Measurements from ENCODE around the gene CES5A. TPM values are rescaled to one million over a fixed set of nuclear protein-coding genes. Genes with fewer than 3 reads are reported as not detected.

Gene CES5A
- total and polyA plus RNA-seq, 2 of the 8 experiments (the other 6 are each of a cell fraction or from before 2014, with no cell fraction given), result not detected

DNA sequence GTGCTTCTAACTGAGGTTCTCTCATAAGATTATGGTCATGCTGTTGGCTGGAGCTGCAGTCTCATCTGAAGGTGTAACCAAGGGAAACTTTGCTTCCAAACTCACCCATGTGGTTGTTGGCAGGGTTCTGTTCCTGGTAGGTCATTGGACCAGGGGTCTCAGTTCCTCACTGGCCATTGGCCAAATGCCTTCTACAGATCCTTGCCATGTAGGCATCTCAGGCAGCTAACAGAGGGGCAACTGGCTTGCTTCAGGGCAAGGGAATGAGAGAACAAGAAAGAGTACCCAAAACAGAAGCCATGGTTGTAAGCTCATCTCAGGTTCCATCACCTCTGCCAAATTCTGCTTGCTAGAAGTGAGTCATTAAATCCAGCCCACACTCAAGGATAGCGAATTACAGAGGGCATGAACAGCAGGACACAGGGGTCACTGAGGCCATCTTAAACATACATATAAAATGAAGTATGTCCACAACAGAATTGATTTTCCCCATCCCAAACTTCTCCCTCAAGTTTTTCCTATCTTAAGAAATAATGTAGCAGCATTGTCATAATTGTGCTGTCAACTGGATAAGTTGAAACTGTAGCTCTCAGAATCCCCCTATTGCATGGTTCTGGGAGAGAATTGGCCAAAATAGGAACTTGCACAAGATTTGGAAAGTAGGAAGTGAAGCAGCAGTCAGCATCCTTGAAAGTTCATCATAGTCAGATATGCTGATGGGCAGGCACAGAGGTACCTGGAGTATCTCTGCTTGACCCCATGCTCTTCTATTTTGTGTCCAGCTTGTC, 42.4 kb upstream of the CES5A start (continued):
- TF ChIP-seq KDM4A (IDR thresholded peaks at IDR 0.05; ENCODE audit: low read depth, low read length, severe bottlenecking), result no peak
- TF ChIP-seq JUN (IDR thresholded peaks at IDR 0.05; ENCODE audit: low read depth, low read length), result no peak
- TF ChIP-seq ASH2L (IDR thresholded peaks at IDR 0.05; ENCODE audit: low read length), result no peak
- no peak for TF ChIP-seq SIRT6 (IDR thresholded peaks at IDR 0.05; ENCODE audit: low read length)
- TF ChIP-seq YY1 (IDR thresholded peaks at IDR 0.05; ENCODE audit: low read depth, low read length), result no peak
- no peak for TF ChIP-seq RBBP5 (IDR thresholded peaks at IDR 0.05; ENCODE audit: borderline replicate concordance, low read depth, low read length)
- TF ChIP-seq, protein P1, sequence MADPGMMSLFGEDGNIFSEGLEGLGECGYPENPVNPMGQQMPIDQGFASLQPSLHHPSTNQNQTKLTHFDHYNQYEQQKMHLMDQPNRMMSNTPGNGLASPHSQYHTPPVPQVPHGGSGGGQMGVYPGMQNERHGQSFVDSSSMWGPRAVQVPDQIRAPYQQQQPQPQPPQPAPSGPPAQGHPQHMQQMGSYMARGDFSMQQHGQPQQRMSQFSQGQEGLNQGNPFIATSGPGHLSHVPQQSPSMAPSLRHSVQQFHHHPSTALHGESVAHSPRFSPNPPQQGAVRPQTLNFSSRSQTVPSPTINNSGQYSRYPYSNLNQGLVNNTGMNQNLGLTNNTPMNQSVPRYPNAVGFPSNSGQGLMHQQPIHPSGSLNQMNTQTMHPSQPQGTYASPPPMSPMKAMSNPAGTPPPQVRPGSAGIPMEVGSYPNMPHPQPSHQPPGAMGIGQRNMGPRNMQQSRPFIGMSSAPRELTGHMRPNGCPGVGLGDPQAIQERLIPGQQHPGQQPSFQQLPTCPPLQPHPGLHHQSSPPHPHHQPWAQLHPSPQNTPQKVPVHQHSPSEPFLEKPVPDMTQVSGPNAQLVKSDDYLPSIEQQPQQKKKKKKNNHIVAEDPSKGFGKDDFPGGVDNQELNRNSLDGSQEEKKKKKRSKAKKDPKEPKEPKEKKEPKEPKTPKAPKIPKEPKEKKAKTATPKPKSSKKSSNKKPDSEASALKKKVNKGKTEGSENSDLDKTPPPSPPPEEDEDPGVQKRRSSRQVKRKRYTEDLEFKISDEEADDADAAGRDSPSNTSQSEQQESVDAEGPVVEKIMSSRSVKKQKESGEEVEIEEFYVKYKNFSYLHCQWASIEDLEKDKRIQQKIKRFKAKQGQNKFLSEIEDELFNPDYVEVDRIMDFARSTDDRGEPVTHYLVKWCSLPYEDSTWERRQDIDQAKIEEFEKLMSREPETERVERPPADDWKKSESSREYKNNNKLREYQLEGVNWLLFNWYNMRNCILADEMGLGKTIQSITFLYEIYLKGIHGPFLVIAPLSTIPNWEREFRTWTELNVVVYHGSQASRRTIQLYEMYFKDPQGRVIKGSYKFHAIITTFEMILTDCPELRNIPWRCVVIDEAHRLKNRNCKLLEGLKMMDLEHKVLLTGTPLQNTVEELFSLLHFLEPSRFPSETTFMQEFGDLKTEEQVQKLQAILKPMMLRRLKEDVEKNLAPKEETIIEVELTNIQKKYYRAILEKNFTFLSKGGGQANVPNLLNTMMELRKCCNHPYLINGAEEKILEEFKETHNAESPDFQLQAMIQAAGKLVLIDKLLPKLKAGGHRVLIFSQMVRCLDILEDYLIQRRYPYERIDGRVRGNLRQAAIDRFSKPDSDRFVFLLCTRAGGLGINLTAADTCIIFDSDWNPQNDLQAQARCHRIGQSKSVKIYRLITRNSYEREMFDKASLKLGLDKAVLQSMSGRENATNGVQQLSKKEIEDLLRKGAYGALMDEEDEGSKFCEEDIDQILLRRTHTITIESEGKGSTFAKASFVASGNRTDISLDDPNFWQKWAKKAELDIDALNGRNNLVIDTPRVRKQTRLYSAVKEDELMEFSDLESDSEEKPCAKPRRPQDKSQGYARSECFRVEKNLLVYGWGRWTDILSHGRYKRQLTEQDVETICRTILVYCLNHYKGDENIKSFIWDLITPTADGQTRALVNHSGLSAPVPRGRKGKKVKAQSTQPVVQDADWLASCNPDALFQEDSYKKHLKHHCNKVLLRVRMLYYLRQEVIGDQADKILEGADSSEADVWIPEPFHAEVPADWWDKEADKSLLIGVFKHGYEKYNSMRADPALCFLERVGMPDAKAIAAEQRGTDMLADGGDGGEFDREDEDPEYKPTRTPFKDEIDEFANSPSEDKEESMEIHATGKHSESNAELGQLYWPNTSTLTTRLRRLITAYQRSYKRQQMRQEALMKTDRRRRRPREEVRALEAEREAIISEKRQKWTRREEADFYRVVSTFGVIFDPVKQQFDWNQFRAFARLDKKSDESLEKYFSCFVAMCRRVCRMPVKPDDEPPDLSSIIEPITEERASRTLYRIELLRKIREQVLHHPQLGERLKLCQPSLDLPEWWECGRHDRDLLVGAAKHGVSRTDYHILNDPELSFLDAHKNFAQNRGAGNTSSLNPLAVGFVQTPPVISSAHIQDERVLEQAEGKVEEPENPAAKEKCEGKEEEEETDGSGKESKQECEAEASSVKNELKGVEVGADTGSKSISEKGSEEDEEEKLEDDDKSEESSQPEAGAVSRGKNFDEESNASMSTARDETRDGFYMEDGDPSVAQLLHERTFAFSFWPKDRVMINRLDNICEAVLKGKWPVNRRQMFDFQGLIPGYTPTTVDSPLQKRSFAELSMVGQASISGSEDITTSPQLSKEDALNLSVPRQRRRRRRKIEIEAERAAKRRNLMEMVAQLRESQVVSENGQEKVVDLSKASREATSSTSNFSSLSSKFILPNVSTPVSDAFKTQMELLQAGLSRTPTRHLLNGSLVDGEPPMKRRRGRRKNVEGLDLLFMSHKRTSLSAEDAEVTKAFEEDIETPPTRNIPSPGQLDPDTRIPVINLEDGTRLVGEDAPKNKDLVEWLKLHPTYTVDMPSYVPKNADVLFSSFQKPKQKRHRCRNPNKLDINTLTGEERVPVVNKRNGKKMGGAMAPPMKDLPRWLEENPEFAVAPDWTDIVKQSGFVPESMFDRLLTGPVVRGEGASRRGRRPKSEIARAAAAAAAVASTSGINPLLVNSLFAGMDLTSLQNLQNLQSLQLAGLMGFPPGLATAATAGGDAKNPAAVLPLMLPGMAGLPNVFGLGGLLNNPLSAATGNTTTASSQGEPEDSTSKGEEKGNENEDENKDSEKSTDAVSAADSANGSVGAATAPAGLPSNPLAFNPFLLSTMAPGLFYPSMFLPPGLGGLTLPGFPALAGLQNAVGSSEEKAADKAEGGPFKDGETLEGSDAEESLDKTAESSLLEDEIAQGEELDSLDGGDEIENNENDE (IDR thresholded peaks at IDR 0.05; ENCODE audit: insufficient replicate concordance, low read length), result no peak

All from H1 (cell line).